H1 (cell line): ENCODE measurements around the gene CCDC91. TPM values are rescaled to one million over a fixed set of nuclear protein-coding genes. Genes with fewer than 3 reads are reported as not detected.

Experiments used
- CTCF ChIA-PET: fragments of 300-600 bp; sonication (Branson Sonifier 250); formaldehyde crosslinking; loops from one replicate; lab custom pipeline; 2021; ENCODE audit not compliant: partially characterized antibody; lab: Charles Lee
- POLR2A ChIA-PET: fragments of 300-600 bp; sonication (Branson Sonifier 250); formaldehyde crosslinking; loops from one replicate; lab custom pipeline; 2021; ENCODE audit warnings: inconsistent platforms; ENCODE audit not compliant: partially characterized antibody; lab: Charles Lee
- DNase-seq, 2 experiments: peaks; one replicate each; pipeline versions ENCODE4 v3.0.0 to v3.0.0-alpha.2; 2010 to 2022; ENCODE audit warnings: low spot score in 2 of 2, low read depth in 1 of 2, mixed read lengths in 1 of 2
- FAIRE-seq: peaks from 2 replicates; lab custom pipeline; 2011; peaks lifted over from hg19 to GRCh38; lab: Jason Lieb, UNC
- H2AFZ ChIP-seq: 2 replicates; pipeline ENCODE4 v1.8.1; 2012; ENCODE audit warnings: low read length, inconsistent platforms
- H2AK5ac ChIP-seq: 2 replicates; pipeline ENCODE4 v1.6.1; 2013; ENCODE audit warnings: low read depth, low read length
- H2BK120ac ChIP-seq: replicated peaks from 2 replicates; pipeline ENCODE3; 2013; ENCODE audit warnings: low read depth, low read length, inconsistent platforms
- H2BK12ac ChIP-seq: 2 replicates; pipeline ENCODE4 v1.6.1; 2013; ENCODE audit warnings: low read depth, low read length
- H2BK15ac ChIP-seq: 2 replicates; pipeline ENCODE4 v1.6.1; 2013; ENCODE audit warnings: low read length
- H2BK20ac ChIP-seq: 2 replicates; pipeline ENCODE4 v1.6.1; 2013; ENCODE audit warnings: low read length
- H2BK5ac ChIP-seq: 2 replicates; pipeline ENCODE4 v1.6.1; 2013; ENCODE audit warnings: low read depth, low read length
- H3K14ac ChIP-seq: 2 replicates; pipeline ENCODE4 v1.6.1; 2013; ENCODE audit warnings: inconsistent platforms; ENCODE audit not compliant: insufficient read length
- H3K18ac ChIP-seq: 2 replicates; pipeline ENCODE4 v1.6.1; 2013; ENCODE audit warnings: low read length; ENCODE audit errors: extremely low read depth
- H3K23ac ChIP-seq: 2 replicates; pipeline ENCODE4 v1.6.1; 2013; ENCODE audit warnings: inconsistent platforms; ENCODE audit not compliant: insufficient read length
- H3K23me2 ChIP-seq: 2 replicates; pipeline ENCODE4 v1.6.1; 2013; ENCODE audit warnings: low read depth, low read length
- H3K27ac ChIP-seq: 2 replicates; pipeline ENCODE4 v1.6.1; 2011; ENCODE audit warnings: low read depth, low read length, inconsistent platforms
- H3K27me3 ChIP-seq, 4 experiments: replicated peaks in 1 of 4; 1 replicate in 1 of 4; 2 replicates in 3 of 4; pipeline versions ENCODE4 v1.6.1 to v1.8.1; 2011 to 2013; ENCODE audit warnings: low read length in 3 of 4, mild to moderate bottlenecking in 3 of 4, inconsistent platforms in 2 of 4, mixed read lengths in 2 of 4, moderate library complexity in 1 of 4; ENCODE audit not compliant: control insufficient read depth in 3 of 4, insufficient read depth in 3 of 4; ENCODE audit errors: extremely low read depth in 1 of 4
- H3K36me3 ChIP-seq, 4 experiments: 2 replicates each; pipeline versions ENCODE4 v1.6.1 to v1.8.1; 2011 to 2013; ENCODE audit warnings: mild to moderate bottlenecking in 4 of 4, low read length in 3 of 4, moderate library complexity in 2 of 4, control low read depth in 1 of 4, inconsistent platforms in 1 of 4; ENCODE audit not compliant: insufficient read depth in 4 of 4, control insufficient read depth in 2 of 4
- H3K4ac ChIP-seq: replicated peaks from 2 replicates; pipeline ENCODE3; 2013; ENCODE audit warnings: low read length, low read depth, mixed read lengths, inconsistent platforms; ENCODE audit not compliant: insufficient read length
- H3K4me1 ChIP-seq, 4 experiments: replicated peaks in 1 of 4; 1 replicate in 1 of 4; 2 replicates in 3 of 4; pipeline versions ENCODE4 v1.6.1 to v1.8.1; 2011 to 2013; ENCODE audit warnings: low read length in 3 of 4, inconsistent platforms in 2 of 4, mixed read lengths in 1 of 4; ENCODE audit not compliant: insufficient read depth in 4 of 4, control insufficient read depth in 3 of 4
- H3K4me2 ChIP-seq, 2 experiments: 2 replicates each; pipeline versions ENCODE4 v1.6.1 to v1.8.1; 2011 to 2013; ENCODE audit warnings: low read depth in 2 of 2, low read length in 2 of 2, control low read depth in 1 of 2, inconsistent platforms in 1 of 2, mild to moderate bottlenecking in 1 of 2; ENCODE audit not compliant: insufficient read depth in 1 of 2
- H3K4me3 ChIP-seq, 4 experiments: fragments of 200-600, 300-600 bp in 1 of 4; sonication (generic), shearing (Covaris generic), sonication (Bioruptor Twin) in 1 of 4; 2 replicates each; pipeline versions ENCODE4 v1.5.1 to v1.8.1; 2011 to 2016; ENCODE audit warnings: low read length in 4 of 4, low read depth in 3 of 4, control low read depth in 2 of 4, inconsistent platforms in 2 of 4, mild to moderate bottlenecking in 2 of 4, mixed read lengths in 1 of 4, moderate library complexity in 1 of 4; ENCODE audit not compliant: insufficient read depth in 2 of 4; ENCODE audit errors: extremely low read depth in 1 of 4
- H3K56ac ChIP-seq: replicated peaks from 2 replicates; pipeline ENCODE3; 2013; ENCODE audit warnings: low read depth, mild to moderate bottlenecking, mixed read lengths, low read length, inconsistent platforms; ENCODE audit not compliant: insufficient read length
- H3K79me1 ChIP-seq: 2 replicates; pipeline ENCODE4 v1.6.1; 2013; ENCODE audit warnings: low read depth, low read length, control low read depth
- H3K79me2 ChIP-seq, 2 experiments: 2 replicates each; pipeline versions ENCODE4 v1.6.1 to v1.8.1; 2012 to 2013; ENCODE audit warnings: low read length in 2 of 2, mild to moderate bottlenecking in 2 of 2, inconsistent platforms in 1 of 2; ENCODE audit not compliant: insufficient read depth in 2 of 2, control insufficient read depth in 1 of 2
- H3K9ac ChIP-seq, 4 experiments: replicated peaks in 1 of 4; 1 replicate in 1 of 4; 2 replicates in 3 of 4; pipeline versions ENCODE4 v1.6.1 to v1.8.1; 2011 to 2013; ENCODE audit warnings: low read depth in 3 of 4, low read length in 3 of 4, control low read depth in 2 of 4, mild to moderate bottlenecking in 2 of 4, moderate library complexity in 2 of 4, inconsistent platforms in 1 of 4; ENCODE audit errors: extremely low read depth in 1 of 4
- H3K9me3 ChIP-seq, 2 experiments: 2 replicates each; pipeline versions ENCODE4 v1.6.1 to v1.8.1; 2012 to 2013; ENCODE audit warnings: mild to moderate bottlenecking in 2 of 2, moderate library complexity in 2 of 2, control low read depth in 1 of 2, inconsistent platforms in 1 of 2, low read depth in 1 of 2, low read length in 1 of 2, mixed read lengths in 1 of 2; ENCODE audit not compliant: insufficient read depth in 2 of 2
- H4K20me1 ChIP-seq, 2 experiments: replicated peaks in 1 of 2; 2 replicates each; pipeline versions ENCODE3 to v1.8.1; 2011 to 2013; ENCODE audit warnings: inconsistent platforms in 2 of 2, low read length in 2 of 2, mild to moderate bottlenecking in 1 of 2; ENCODE audit not compliant: insufficient read depth in 2 of 2, control insufficient read depth in 1 of 2
- H4K5ac ChIP-seq: 2 replicates; pipeline ENCODE4 v1.6.1; 2013; ENCODE audit warnings: low read length, low read depth, mixed read lengths, inconsistent platforms; ENCODE audit not compliant: insufficient read length
- H4K8ac ChIP-seq: 2 replicates; pipeline ENCODE4 v1.8.0; 2013; ENCODE audit warnings: mild to moderate bottlenecking, moderate library complexity, low read length, inconsistent platforms; ENCODE audit not compliant: insufficient read depth; ENCODE audit errors: extremely low read depth
- H4K91ac ChIP-seq: replicated peaks from 2 replicates; pipeline ENCODE3; 2013; ENCODE audit warnings: low read length, mixed read lengths, inconsistent platforms; ENCODE audit not compliant: insufficient read length
- GABPA ChIP-seq: IDR thresholded peaks from 2 replicates; pipeline ENCODE4 v1.6.1; 2011; ENCODE audit warnings: mild to moderate bottlenecking, low read length, moderate library complexity, borderline replicate concordance; ENCODE audit not compliant: insufficient read depth
- WGBS, 2 experiments: shearing (Covaris generic) in 1 of 2; methylation state at CpG; one replicate each; pipeline versions ENCODE4 v1.1.6 to v1.1.7; 2013 to 2015; ENCODE audit warnings: low lambda C conversion rate in 2 of 2, mixed read lengths in 2 of 2, inconsistent platforms in 1 of 2, low coverage in 1 of 2, missing lambda C conversion rate in 1 of 2; ENCODE audit not compliant: insufficient replicate concordance in 2 of 2, insufficient coverage in 1 of 2, insufficient read length in 1 of 2; ENCODE audit errors: extremely low coverage in 1 of 2, missing lambda C conversion rate in 1 of 2; 5-methylcytosine and 5-hydroxymethylcytosine counted together
- polyA plus RNA-seq, 7 experiments: library from polyadenylated mRNA; depleted of rRNA in 3 of 7; stranded (reverse) in 5 of 7; unstranded in 2 of 7; fragments of >200 nt in 5 of 7; fragments of 200-250 nt in 2 of 7; gene quantifications; 1 replicate in 5 of 7; 2 replicates in 1 of 7; 4 replicates in 1 of 7; pipeline versions ENCODE4 v1.2.1 to v1.2.3, GENCODE V29; 2011 to 2013; ENCODE audit warnings: missing spikeins in 2 of 7, mixed read lengths in 2 of 7
- total RNA-seq: library from RNA; stranded (reverse); fragmentation: NEBNext Ultra II Directional; extraction: Animal tissue kit (Norgen Biotek cat#: 25700); gene quantifications from 2 replicates; pipeline ENCODE4 v1.2.1, GENCODE V29; 2021

The CCDC91 gene
- total and polyA plus RNA-seq, 2 of the 8 experiments (the other 6 are each of a cell fraction or from before 2014, with no cell fraction given): 8.6 to 23.1 TPM

DNA sequence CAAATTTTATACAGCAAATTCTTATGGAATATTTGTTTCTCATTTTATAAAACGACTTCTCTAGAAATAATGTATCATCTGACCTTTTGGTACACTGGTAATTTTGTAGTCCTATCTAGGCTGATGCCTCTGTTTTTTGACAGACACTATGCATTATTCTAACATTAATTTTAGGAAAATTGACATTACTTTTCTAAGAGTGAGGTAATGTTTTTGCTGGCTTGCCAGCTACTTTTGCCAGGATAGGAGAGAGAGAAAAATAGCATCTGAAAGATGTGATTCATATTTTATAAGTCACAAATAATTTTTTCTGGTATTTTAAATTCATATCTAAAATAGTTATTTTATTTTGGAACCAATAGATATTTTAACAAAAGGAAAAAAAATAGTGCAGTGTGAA lies 153.5 kb downstream of the CCDC91 start:
- H3K79me1 ChIP-seq: no peaks in the 10 kb centered on the region
- no peak overlapping the region for H3K18ac ChIP-seq
- CTCF ChIA-PET: no interaction called here
- TF ChIP-seq GABPA: no peak
- TF ChIP-seq, all 59 proteins: peak for 0
- H2BK20ac ChIP-seq: no peak overlapping the region
- 93% methylated on average over 1 of the region's 1 CpG; no CpG with 5 or more reads in 1 of the 2 experiments for WGBS, 2 experiments
- H2BK120ac ChIP-seq: no peak overlapping the region
- H3K4me3 ChIP-seq: no peak overlapping the region
- FAIRE-seq: no peak
- no peak overlapping the region for H2BK5ac ChIP-seq
- H3K4me1 ChIP-seq: no peaks in the 10 kb centered on the region
- H4K91ac ChIP-seq: no peak overlapping the region
- H3K27ac ChIP-seq: no peak overlapping the region
- H2AFZ ChIP-seq: no peak overlapping the region
- H3K27me3 ChIP-seq: no peaks in the 10 kb centered on the region
- H4K20me1 ChIP-seq: no peaks in the 10 kb centered on the region
- POLR2A ChIA-PET: no interaction called here
- no peak overlapping the region for H4K5ac ChIP-seq
- H3K4me2 ChIP-seq: no peak overlapping the region
- H3K79me2 ChIP-seq: no peaks in the 10 kb centered on the region
- H3K36me3 ChIP-seq: no peaks in the 10 kb centered on the region
- no peak overlapping the region for H3K4ac ChIP-seq
- no peak overlapping the region for H3K14ac ChIP-seq
- H3K9ac ChIP-seq: no peak overlapping the region
- H2BK12ac ChIP-seq: no peak overlapping the region
- no peak overlapping the region for H4K8ac ChIP-seq
- no peak overlapping the region for H2BK15ac ChIP-seq
- H3K23ac ChIP-seq: no peak overlapping the region
- DNase-seq: no peak
- H2AK5ac ChIP-seq: no peak overlapping the region
- H3K9me3 ChIP-seq: no peaks in the 10 kb centered on the region
- no peaks in the 10 kb centered on the region for H3K23me2 ChIP-seq
- no peak overlapping the region for H3K56ac ChIP-seq
